HG02970 (cell line): ENCODE results near the gene CCDC136.

Experiments
- ATAC-seq: cut with Tn5 transposase; IDR thresholded peaks from one replicate; pipeline ENCODE4 v1.9.1; 2021; ENCODE audit warnings: mild to moderate bottlenecking, moderate library complexity, moderate number of reproducible peaks; ENCODE audit not compliant: unreplicated experiment, low FRiP score

The CCDC136 gene

DNA sequence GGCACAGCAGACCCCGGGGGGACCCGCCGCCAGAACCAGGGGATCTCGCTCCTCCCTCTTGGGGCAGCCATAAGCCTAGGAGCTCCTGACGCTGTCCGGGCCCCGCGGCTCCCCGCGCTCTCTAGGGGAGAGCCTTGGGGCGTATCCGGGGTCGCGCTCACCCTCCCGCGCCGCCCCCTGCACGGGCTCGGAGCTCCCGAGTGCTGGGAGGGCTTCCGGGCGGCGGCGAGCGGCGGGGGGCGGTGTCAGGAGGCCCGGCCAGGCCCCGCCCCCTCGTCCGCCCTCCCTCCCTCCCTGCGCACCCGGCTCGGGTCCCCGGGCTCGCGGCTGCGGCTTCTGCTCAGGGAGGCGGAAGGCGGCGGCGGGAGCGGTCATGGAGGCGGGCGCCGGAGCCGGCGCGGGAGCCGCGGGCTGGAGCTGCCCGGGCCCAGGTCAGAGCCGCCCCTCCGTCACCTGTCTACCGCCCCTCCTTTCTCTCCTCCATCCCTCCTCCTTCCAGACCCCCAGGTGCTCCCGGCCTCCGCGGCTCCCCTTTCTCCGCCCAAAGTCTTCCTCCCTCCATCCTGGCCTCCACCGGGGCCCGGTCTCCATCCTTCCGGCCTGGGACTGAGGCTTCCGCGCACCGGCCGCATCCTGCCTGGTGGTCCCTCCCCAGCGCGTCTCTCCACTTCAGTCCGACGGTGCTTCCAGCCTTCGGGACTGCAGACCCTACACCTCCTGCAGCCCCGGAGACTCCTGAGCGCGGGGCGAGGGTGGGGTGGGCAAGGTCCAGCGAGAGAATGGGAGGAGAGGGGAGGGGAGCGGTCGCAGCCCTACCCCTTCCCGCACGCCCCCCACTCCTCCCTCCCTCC is at the start of gene CCDC136:
CCDC136 (plus strand) TSS at position 848 of the 851 bp plus-strand sequence. CDS start 444 bp downstream, outside the sequence.
- no peak for ATAC-seq

DNA sequence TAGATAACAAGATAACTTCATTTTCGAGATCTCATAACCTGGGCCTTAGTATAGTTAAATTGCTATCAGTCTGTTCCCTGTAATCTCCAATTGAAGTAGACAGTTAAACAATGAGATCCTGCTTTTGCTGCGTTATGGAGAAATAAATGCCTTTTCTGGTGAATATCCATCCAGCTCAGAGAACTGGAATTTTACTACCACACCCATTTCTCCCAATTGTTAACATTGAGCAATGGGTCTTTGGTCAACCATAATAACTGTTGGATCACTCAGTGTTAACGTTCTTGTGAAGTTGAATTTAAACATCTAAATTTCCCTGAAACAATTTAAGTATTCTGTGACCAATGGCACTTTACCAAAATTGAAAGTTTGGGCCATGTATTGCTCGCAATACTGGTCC is 49.6 kb upstream of the CCDC136 start:
- ATAC-seq: no peak

DNA sequence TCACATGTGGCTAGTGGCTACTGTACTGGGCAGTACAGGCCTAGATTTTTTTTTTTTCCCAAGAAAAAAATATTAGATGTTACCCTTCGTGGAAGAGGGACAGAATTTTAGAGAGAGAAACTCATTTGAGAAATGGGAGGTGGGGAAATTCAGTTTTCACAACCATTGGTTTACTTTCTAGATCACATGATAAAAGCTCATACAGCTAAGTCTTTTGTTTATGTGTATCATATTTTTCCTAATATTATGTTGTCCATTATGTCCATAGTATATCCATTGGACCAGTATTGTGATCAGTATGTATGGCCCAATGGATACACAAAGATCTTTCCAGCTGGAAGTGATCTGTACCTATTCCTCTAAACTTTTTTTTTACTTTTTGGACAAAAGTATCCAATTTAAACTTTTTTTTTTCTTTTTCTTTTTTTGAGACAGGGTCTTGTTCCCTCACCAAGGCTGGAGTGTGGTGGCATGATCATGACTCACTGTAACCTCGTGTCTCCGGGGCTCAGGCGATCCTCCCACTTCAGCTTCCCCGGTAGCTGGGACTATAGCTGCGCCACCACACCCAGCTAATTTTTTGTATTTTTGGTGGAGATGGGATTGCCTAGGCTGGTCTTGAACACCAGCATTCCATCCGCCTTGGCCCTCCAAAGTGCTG is 48.5 kb upstream of the CCDC136 start:
- no peak for ATAC-seq

DNA sequence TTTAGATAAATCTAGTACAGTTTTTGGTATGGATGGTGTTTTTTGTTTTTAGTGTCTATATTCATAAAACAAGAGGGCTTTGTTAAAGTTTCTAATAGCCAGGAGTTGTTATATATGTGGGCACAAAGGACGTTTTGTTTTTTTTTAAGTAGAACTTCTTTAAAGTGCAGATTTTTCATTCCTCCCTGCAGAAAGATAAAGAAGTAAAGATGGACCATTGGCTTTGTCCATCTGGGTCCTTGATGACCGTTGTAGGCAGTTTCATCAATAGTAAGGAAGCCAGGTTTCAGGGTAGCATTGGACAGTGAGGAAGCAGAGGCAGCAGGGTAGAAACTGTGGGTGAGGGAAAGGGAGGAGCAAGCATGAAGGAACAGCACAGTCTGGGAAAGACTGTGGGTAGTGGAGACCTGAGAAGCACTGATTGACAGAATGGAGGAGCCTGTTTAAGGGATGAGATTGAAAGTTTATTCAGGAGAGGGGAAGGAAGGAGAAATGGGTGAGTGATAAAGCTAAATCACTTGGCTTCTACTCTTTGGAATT is 47.3 kb upstream of the CCDC136 start:
- no peak for ATAC-seq

DNA sequence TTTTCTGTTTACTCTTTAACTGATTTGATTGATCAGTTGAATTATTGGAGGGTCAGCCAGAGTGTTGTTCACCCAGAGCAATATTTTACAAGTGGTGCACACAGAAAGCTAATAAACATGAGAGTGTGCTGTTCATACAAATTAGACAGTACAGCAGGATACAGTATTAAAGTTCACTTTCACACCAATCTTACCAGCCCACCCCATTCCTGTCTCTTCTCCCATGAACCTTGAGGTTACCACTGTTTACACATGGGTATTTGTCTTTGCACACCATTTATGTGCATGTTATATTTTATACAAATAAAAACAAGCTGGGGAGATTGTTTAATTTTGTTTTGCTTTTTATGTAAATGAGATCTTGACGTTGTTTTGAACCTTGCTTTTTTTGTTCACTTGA is 46.1 kb upstream of the CCDC136 start:
- no peak for ATAC-seq

DNA sequence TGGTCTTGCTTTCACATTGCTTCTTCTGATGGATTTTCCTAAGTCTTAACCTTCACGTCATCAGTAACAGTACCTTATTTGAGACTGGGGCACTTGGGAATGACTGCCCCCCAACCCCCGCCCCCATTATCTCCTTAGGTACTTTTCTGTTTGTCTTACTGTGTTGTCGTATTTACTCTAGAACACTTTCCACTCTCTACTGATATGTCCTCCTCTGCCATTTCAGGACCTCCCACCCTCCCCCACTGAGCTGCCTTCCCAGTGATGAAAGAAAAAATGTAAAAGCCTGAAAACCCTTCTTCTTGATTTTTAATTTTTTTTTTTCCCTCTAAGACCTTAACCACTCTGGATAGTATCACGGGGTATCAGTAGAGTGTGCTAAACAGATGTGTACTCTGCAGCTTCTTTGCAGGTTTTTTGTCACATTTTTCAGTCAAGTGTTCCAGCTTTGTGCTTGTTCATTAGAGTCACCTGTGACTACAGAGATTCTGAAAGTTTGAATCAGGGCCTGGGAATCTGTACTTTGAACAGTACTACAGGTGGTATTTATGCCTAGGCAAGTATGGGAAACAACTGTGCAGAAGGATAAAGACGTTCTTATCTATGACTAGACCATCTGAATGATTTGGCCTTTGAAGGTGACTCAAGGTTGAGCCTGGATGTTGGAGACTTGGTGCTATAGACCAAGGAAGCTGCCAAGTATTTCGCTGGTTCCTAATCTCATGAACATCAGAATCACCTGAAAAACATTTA is 44.3 kb upstream of the CCDC136 start:
- ATAC-seq: no peak

DNA sequence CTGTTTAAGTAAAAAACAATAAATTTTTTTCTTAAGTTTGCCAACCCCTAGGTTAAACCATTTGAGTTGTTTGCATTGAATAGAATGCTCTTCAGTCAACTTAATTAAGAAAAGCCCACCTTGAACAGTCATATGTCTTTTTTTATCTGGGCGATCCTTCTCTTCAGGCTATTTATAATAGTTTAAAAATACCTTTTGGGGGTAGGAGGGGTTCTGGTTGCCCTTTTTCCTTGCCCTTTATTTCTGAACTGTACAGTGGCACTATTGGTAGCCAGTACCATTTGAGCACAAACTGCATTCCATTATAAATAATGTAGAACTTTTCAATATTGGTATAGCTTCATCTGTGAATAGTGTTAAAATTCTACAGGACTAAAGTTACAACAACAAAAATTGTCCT is 39.5 kb upstream of the CCDC136 start:
- ATAC-seq: no peak

DNA sequence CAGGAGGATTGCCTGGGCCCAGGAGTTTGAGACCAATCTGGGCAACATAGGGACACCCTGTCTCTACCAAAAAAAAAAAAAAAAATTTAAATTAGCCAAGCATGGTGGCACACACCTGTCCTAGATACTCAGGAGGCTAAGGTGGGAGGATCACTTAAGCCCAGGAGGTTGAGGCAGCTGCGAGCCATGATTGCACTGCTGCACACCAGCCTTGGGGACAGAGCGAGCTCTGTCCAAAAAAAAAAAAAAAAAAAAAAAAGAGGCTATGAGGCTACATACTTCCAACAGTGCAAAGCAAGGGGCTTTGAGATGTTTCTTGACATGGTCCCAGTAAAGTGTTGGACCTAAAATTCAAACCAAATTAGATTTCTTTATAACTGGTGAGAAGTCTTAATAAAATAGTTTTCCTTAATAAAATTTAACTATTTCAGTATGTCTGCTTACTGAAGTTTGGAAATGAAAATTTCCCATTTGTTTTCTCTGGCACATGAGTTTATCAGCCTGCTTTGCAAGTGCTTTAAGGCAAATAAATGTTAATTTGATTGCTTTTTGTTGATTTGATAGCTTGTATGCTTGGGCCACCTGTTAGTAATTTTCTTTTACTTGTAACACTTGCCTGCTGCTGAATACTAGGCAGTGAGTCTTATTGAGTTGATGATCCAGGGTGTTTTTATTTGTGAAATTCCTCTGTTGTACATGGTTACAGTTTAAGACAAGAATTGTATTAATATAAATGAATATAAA is 36.5 kb upstream of the CCDC136 start:
- no peak for ATAC-seq

DNA sequence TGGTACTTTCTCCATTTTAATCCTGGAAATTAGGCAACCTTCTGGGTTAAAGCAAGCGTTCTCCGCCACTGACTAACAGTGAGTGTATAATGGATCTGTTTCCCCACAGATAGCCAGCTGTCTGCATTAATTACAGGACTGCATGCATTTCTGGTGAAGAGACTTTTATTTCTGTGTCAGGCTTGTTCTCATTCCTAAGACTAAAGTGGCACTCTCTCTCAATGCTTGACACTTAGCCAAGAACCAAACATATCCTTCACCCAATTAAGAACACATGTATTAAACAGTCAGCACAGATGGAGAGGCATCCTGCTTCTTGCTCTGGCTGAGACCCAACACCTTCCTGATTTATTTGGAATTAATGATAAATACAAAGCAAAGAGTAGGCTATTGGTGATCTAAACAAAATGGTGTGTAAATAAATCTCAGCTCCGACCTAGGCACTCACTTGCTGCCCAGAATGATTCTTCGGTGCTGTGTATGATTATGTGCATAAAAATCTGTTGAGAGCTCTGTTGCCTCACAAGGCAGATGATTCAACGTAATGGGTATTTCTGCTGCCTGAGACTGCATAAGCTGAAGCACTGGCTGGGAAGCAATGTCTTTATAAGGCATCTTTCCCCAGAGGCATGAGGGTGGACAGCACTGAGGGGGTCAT is 35.8 kb upstream of the CCDC136 start:
- ATAC-seq: no peak

DNA sequence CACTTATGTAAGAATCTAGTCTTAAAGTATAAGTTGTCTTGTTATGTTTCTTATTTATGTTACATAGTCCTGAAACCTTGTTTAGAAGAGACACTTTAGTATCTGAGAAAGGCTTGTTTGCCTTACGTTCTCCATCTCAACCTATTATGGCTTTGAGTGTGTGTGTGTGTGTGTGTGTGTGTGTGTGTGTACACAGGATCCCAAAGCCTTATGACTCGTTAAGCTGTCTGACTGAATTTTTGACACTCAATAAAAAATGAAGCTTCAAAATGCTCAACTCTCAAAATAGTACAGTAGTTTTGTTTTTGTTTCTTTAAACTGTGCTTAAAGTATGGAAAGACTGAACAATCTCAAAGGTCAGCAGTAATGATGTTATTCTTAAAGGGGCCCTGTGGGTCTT is 34.6 kb upstream of the CCDC136 start:
- ATAC-seq: no peak

DNA sequence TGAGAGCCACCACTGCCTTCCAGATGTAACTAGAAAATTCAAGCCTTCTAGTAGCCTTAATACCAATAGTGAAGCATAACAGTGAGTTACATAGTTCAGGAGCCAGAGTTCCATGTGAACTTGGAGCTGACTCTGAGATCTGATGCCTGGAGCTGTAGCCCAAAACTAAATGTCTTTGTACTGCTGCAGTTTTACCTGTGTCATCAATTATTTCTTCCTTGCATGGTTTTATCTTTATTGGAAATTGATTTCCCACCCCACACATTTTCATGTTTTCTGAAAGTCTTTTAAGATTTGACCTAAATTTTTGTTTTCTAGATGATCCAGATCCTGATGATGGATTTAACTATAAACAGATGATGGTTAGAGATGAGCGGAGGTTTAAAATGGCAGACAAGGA is 33.2 kb upstream of the CCDC136 start:
- no peak for ATAC-seq

DNA sequence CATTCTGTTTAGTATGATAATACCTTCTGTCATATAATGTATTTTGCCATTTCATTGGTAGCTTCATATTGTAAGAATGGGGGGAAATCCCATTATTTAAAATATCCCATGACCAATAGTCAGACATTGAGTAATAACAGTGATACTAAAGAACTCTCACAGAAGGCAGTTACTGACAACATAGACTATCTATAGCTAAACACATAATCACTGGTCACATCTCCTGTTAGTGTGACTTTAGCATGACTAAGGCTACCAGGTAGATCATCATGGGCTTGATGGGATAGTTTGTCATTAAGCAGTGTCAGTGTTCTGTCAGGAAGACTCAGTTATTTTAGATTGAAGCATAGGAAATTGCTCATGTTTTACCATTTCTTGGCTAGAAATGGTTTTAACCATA is 32.5 kb upstream of the CCDC136 start:
- no peak for ATAC-seq

DNA sequence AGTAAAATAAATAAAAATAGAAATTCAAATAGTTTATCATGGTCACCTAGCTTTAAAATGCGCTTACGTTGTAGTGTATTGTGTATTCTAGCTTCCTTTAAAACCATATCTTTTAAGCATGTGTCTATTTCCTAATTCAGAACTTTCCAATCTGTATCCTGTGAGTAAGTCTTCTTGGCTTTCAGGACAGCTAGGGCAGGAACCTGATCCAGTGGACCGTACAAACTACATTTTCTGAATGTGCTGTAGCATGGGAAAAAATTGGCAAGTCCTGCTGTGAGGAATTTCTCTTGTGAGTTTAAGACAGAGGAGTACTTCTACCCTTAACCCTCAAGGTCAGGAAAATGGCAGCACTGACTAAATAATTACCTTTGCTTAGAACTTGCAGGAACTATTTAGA is 28.2 kb upstream of the CCDC136 start:
- no peak for ATAC-seq

DNA sequence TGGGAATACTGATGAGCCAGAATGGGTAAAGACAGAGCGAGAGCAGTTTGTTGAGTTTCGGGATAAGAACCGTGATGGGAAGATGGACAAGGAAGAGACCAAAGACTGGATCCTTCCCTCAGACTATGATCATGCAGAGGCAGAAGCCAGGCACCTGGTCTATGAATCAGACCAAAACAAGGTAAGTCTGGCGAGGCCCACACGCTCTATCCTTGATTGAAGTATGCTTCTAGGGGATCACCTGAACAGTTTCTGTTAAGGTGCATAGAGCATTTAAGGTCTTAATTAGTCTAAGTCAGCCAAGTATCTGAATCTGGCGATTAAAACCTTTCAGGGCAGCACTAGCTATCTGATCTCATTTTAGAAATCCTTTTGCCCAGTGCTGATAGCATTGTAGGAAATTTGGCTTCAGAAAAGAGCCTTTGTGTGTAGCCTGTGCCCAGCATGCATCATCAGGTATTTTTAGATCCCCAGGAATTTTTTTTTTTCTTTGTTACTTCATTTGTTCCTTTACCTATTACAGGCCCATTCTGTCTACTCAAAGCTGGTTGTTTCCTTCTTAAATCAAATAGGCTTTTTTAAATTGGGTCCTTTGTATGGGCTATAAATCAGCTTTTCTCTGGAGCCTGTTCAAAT is 24.2 kb upstream of the CCDC136 start:
- ATAC-seq: no peak

DNA sequence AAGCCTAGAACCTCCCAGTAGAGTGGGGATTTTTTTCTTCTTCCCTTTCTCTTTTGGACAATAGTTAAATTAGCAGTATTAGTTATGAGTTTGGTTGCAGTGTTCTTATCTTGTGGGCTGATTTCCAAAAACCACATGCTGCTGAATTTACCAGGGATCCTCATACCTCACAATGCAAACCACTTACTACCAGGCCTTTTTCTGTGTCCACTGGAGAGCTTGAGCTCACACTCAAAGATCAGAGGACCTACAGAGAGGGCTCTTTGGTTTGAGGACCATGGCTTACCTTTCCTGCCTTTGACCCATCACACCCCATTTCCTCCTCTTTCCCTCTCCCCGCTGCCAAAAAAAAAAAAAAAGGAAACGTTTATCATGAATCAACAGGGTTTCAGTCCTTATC is 21.5 kb upstream of the CCDC136 start:
- no peak for ATAC-seq

DNA sequence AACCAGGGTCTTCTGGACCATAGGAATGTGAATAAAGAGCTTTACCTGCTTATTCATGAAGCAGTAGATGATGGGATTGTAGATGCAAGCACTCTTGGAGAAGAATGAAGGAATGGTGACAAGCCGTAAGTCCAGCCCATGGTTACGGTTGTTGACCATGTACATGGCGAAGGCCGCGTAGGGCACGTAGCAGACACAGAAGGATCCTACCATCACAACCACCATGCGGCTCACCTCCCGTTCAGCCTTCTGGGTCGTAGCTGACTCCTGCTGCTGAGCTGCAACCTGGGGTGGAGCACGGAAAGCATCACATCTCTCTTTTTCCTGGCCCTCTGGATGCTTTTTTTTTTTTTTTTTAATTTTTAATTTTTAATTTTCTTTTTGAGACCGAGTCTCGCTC is 18.2 kb upstream of the CCDC136 start:
- ATAC-seq: no peak

DNA sequence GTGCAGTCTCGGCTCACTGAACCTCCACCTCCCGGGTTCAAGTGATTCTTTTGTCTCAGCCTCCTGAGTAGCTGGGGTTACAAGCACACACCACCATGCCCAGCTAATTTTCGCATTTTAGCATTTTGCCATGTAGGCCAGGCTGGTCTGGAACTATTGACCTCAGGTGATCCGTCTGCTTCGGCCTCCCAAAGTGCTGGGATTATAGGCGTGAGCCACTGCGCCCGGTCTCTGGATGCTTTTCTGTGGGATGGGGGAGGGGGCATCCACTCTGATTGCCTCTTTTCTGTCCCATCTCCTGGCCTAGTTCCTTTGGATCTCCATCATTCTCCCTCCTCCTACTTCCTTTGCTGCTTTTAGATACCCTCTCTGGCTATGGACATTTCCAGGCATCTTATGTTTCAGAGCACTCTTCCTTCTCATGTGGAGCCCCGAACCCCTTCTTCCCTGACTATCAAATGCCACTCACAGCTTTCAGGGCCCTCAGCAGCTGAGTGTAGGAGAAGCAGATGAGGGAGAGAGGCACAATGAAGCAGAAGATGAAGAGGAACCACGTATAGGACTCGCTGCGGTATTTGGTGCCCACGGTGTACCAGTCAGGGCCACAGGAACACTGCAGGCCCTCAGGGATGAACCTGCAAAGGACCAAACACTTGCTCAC is 17.6 kb upstream of the CCDC136 start:
- ATAC-seq: no peak

DNA sequence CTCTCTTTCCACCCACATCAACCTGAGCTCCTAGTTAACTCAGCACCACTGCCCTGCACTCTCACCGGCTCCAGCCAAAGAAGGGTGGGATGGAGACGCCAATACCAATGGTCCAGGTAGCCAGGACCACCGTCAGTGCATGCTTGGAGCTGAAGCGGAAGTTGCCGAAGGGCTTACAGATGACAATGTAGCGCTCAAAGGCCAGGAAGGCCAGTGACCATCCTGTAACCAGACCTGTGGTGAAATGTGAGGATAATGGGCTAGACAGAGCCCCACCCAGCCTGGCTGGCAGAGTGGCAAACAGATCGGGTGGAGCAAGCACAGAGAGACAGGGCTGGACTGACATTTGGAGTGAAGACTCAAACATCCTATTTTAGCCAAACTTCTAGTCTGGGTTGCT is 16.8 kb upstream of the CCDC136 start:
- no peak for ATAC-seq
